ENCODE results near the gene RND1.
"Not testable (repeated sequence)": the region's sequence is repeated elsewhere in the genome, so short reads cannot be mapped to it uniquely, and the experiment has no call there.

RND1 gene

GRCh38 chr12:48865281-48866051 is at the start of gene RND1:
Gene RND1 (minus strand): TSS chr12:48865870. CDS start chr12:48865767, 103 bp downstream.
- peak; percentile 74 to 85 (median 82) for DNase-seq

- no peak for DNase-seq
These were observed 44.5 kb upstream of the RND1 start for GRCh38 chr12:48910196-48910595.

- DNase-seq = not testable (repeated sequence)
These were observed 44.0 kb upstream of the RND1 start for GRCh38 chr12:48909698-48910097.

DNA sequence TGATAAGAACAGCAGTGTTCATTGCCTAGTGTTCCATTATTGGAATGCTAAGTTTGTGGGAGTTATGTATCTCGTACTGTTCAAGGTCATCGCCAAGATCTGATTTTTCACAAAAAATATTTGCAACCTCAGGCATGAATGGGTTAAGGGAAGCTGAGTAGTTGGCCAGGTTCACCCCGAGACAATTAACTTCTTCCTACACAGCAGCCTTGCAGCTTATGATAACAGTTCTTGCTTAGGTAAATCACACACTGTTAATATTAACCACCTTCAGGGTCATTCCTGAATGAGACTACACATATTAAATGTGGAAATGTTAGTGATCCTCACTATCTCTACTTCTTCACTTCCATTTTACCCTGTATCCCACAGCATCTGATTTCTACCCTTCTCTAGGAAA is 41.6 kb upstream of the RND1 start:
- DNase-seq = no peak

DNA sequence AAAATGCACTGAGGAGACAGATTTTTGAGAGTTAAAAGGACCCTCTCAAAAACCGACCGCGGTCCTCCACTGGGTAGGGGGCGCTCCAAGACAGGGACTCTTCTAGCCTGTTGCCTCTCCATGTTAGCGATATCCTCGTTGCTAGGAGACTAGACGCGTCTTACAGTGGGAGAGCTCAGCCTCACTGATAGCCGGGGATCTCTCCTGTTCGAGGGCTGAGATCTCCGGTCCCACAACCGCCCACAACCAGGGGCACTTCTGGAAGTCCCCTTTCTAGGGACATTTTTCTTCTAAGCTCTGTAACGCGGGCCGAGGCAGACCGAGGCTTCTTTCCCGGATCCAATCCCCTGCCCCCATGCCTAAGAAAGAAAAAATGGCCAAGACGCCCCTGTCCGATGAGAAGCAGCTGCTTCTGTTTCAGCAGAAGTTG is 38.3 kb upstream of the RND1 start:
- peak; percentile 68 to 84 (median 78) for DNase-seq

DNA sequence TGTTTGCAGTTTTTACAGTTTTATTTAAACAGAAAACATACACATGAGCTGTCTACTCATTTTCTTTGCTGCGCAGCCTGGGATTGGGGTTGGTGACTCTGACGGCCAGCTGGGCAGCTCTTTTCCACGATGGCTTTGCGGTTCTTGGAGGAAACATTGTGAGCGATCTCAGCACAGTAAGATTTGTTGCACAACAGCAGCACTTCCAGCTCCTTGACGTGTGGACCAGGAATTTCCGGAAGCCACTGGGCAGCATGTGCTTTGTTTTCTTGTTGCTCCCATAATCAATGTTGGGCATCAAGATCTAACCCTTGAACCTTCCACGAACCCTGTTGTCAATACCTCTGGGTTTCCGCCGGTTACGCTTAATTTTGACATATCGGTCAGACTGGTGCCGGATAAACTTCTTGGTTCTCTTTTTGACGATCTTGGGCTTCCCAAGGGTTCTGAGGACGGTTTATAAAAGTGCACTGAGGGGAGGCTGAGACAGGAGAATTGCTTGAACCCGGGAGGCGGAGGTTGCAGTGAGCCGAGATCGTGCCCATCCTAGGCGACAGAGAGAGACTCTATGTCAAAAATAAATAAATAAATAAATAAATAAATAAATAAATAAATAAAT is 37.8 kb upstream of the RND1 start:
- no peak for DNase-seq

DNA sequence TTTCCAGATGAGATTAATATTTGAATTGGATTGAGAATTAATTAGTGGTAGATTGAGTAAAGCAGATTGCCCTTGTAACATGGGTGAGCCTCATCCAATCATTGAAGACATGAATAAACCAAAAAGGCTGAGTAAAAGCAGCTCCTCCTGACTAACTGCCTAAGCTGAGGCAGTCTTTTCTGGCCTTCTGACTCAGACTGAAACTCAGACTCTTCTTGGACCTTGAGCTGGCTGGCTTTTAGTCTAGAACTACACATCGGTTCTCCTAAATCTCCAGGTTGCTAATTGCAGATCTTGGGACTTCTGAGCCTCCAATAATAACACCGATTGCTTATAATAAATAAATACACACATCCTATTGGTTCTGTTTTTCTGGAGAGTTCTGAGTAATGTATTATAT is 35.6 kb upstream of the RND1 start:
- no peak for DNase-seq

DNA sequence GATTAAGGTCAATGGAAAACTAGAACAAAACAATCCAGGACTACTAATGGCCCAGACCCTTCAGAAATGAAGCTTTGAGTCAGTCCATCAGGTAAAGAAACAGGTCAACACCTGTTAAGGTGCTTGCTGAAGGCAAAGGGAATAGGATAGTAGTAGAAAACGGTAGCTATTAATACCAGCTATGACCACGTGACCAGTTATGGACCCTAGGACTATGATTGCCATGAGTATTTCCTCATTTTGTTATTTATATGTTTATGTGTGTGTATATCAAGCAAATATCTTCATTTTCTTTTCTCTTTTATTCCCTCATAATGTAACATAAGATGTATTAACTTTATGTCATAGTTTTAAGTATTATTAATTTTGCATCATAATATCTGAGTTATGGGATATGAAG is 34.0 kb upstream of the RND1 start:
- DNase-seq = no peak

DNA sequence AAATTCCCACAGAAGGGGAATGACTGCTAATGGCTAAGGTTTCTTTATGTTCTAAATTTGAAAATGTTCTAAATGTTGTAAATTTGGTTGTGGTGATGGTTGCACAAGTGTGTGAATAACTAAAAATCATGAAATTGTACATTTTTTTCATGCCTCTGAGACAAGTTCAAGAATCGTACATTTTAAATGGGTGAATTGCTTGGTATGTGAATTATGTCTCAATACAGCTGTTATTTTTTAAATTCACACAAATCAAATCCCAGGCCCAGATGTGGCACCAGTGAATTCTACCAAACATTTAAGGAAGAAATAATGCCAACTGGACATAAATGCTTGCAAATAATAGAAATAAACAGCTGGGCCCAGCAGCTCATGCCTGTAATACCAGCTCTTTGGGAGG is 28.6 kb upstream of the RND1 start:
- DNase-seq = no peak

DNA sequence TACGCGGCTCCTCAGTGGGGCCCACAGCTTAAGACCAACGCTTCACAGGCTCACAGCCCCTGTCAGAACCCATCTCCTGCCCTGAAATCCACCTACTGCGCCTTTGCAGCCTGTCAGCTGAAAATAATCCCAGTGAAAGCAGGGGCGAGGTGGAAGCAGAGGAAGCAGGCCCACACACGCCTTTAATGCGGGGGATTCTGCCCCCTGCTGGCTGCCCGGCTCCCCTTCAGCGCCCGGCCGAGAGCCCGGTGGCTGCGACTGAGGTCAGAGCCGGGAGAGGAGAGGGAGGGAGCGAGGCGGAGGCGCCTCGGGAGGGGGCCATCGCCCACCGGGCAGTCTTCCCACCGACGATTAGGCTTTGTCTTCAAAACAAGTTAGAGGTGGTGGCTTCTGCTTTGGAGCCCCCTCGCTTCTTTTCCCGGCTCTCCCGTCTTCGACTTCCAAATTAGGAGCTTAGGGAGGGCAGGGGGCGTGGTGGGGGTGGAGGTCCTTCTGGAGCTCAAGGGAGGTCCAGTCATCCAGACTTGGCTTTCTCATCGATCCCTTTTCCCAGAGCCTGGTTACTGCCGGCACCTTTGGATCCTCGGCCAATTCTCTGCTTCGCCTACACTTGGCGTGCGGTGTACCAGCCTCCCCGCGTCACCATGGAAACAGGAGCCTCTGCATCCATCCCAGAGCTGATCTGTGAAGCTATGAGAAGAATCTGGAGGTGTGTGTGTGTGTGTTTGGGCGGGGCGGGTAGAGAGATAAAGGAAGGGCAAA is 25.2 kb upstream of the RND1 start:
- peak; percentile 34 to 68 (median 60) for DNase-seq

DNA sequence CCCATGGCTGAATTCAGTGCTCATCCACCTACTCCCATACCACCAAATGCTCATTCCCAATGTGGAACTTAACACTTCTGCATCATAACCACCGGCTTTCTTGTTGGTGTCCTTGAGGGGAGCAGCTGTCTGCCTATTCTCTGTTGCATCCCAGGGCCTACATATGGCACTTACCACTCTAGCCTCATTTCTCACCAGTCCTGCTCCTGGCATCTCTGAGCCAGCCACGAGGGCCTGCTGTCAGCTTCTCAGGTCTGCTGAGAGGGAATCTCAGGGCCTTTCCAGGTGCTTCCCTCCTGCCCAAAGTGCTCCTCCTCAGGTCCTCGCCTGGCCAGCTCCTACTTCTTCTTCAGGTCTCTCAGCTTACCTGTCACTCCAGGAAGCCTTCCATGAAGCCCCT is 24.0 kb upstream of the RND1 start:
- DNase-seq = no peak

GRCh38 chr12:48883305-48884161 is 17.9 kb upstream of the RND1 start:
- DNase-seq = no peak

DNA sequence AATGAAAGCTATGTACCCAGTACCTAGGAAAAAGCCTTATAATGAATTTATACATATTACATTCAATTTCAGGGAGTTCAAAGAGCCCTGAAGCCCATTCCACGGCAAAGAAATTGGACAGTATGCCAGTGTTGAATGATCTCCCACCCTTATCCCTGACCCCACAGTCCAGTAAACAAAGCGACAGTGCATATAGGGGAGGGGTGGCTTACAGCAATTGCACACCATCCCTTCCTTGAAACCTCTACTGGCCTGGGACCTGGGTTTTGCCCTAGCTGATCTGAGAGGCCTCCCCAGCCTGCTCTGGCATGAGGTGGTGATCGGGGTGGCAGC is 17.3 kb upstream of the RND1 start:
- DNase-seq = no peak

DNA sequence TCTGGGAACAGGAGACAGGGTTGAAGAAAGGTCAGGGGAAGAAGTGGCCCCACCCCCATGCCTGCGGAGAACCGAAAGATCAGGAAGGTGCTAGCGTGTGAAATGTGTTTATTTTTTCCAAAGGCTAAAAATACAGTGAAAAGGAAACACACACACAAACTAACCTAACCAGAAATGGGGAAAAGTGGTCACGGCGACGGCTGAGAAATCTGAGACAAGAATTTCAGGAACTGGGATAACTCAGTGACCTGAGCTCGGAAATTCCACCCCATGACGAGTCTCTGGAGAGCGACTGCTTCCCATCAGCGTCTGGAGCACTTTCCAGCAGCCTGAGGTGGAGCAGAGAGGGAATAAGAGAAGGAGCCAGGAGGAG is 16.6 kb upstream of the RND1 start:
- DNase-seq = no peak

- DNase-seq = no peak
These were observed 16.1 kb upstream of the RND1 start for GRCh38 chr12:48881686-48882314.

DNA sequence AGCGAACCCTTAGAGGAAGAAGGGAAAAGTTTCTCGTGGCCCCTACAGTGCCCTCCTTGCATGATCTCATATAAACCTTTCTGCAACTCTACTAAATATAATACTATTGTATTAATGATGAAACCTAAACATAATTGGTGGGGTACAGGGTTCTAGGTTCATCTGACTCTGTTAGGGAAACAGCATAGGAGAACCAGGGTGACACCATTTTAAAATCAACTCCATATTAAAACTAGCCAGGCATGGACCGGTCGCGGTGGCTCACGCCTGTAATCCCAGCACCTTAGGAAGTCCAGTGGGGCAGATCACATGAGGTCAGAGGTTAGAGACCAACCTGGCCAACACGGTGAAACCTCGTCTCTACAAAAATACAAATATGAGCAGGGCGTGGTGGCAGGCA is 15.0 kb upstream of the RND1 start:
- no peak for DNase-seq

GRCh38 chr12:48878548-48878947 is 12.9 kb upstream of the RND1 start:
- DNase-seq = no peak

- no peak for DNase-seq
These were observed 10.4 kb upstream of the RND1 start for GRCh38 chr12:48875944-48876515.

GRCh38 chr12:48873534-48873933 is 7.9 kb upstream of the RND1 start:
- DNase-seq = not testable (repeated sequence)

GRCh38 chr12:48873096-48873495 is 7.4 kb upstream of the RND1 start:
- DNase-seq = no peak

DNA sequence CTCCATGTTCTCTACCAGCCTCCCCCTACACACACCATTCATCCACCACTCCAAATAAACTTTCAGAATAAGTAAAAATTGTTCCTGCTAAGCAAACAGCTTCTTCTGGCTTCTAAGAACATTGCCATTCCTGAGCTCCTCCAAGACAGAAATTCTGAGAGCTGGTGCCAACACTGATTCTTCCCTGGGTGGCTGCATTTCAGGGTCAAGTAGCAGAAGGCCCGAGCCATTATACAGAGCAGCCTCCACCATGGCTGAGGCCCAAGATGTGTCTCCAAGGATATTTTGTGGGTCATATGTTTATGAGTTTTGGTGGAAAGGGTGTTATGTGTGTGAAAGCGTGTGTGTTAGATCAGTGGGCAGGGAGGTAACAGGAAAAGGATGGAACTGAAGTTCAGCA is 3.5 kb upstream of the RND1 start:
- no peak for DNase-seq

GRCh38 chr12:48868451-48868850 is 2.8 kb upstream of the RND1 start:
- no peak for DNase-seq

Measured in stimulated activated naive CD4-positive, alpha-beta T cell (primary cell).